ENCODE results near the gene MYO5A.

GRCh38 chr15:52464040-52464439, 64.6 kb downstream of the MYO5A start:
- TF ChIP-seq CTCF (IDR thresholded peaks at IDR 0.05) (no peak), POLR2A (IDR thresholded peaks at IDR 0.05; ENCODE audit: low read depth) (no peak), EP300 (IDR thresholded peaks at IDR 0.05) (no peak), POLR2AphosphoS5 (IDR thresholded peaks at IDR 0.05) (no peak)
